Effector CD8-positive, alpha-beta T cell (primary cell): Measurements from ENCODE around the gene ADSL.

ENCODE experiments used
- DNase-seq: peaks from one replicate; lab custom pipeline; 2025; lab: John Stamatoyannopoulos, UW

The ADSL gene

DNA sequence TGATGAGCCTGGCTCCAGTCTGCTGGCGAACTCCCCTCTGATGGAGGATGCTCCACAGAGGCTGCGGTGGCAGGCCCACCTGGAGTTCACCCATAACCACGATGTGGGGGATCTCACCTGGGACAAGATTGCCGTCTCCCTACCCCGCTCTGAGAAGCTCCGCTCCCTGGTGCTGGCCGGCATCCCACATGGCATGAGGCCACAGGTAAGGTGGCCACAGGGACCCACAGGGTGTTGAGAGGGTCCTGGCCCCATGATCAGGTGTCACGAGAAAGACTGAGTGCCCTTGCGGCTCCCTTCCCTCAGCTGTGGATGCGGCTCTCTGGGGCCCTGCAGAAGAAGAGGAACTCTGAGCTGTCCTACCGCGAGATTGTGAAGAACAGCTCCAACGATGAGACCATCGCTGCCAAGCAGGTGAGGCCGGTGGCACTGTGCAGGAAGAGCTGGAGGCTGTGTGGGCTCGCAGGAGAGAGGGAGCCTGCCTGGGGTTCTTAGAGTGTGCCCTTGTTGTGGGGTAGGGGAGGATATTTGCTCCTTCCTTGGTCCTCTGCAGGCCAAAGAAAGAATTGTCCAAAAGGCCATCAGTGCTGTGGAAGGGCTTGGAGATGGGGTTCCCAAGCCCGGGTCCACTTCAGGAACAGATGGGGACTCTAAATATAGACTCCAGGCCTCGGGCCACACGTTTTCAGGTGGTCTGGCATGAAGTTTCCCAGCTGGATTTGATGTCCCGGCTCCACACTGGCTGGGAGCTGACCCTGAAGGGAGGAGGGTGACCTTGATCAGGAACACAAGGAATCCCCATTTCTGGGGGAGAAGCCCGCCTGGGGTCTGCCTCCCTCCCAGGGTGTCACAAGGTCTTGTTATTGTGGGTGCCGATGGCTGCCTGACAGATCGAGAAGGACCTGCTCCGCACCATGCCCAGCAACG lies 58.2 kb downstream of the ADSL start:
- no peak for DNase-seq

DNA sequence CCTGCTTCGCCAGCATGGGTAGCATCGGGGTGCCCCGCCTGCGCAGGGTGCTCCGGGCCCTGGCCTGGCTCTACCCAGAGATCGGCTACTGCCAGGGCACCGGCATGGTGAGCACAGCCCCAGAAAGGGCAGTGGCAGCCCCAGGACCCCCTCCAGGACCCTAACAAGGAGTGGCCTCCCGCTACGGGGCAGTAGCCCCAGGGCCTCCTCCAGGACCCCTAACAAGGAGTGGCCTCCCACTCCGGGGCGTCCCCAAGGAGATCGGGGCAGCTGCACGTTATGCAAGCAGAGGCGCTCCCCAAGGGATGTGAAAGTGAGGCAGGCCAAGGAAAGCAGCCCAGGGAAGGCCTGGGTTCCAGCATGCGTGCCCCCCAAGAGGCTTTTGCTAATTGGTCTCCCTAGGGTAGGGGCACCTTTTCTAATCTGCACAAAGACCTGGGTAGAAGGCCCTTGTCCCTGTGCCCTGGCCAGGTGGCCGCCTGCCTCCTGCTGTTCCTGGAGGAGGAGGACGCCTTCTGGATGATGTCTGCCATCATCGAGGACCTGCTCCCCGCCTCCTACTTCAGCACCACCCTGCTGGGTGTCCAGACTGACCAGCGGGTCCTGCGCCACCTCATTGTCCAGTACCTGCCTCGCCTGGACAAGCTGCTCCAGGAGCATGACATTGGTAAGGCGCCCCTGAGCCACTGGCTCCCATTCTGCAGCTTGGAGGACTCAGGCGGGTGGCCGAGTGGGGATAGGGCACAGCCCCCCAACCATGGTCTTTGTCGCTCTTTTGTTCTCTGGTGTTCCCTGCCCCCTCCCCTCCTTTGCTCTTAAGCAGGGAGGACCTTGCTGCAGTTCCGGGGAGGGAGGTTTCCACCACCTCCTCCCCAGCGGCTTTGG lies 59.1 kb downstream of the ADSL start:
- DNase-seq, result no peak

DNA sequence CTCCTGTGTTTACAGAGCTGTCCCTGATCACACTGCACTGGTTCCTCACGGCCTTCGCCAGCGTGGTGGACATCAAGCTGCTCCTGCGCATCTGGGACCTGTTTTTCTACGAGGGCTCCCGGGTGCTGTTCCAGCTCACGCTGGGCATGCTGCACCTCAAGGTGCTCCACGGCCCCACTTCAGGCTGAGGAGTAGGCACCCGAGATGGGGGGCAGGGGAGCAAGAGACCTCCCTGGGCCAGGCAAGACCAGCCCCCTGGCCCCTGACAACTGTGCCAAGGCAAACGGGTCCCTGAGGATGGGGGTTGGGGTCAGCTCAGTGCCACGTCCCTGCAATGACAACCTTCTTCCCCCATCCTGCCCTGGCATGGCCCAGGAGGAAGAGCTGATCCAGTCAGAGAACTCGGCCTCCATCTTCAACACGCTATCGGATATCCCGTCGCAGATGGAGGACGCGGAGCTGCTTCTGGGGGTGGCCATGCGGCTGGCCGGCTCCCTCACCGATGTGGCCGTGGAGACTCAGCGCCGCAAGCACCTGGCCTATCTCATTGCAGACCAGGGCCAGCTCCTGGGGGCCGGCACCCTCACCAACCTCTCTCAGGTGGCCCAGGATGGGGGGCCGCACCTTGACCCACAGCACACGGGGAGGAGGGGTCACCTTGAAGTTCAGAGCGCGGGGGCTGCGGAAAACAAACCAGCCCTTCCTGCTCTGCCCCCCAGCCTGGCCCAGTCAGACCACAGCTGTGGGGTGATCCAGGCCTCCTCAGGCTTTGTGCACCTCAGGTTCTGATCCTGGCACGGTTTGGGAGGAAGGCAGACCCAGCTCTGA lies 60.0 kb downstream of the ADSL start:
- DNase-seq, result no peak

DNA sequence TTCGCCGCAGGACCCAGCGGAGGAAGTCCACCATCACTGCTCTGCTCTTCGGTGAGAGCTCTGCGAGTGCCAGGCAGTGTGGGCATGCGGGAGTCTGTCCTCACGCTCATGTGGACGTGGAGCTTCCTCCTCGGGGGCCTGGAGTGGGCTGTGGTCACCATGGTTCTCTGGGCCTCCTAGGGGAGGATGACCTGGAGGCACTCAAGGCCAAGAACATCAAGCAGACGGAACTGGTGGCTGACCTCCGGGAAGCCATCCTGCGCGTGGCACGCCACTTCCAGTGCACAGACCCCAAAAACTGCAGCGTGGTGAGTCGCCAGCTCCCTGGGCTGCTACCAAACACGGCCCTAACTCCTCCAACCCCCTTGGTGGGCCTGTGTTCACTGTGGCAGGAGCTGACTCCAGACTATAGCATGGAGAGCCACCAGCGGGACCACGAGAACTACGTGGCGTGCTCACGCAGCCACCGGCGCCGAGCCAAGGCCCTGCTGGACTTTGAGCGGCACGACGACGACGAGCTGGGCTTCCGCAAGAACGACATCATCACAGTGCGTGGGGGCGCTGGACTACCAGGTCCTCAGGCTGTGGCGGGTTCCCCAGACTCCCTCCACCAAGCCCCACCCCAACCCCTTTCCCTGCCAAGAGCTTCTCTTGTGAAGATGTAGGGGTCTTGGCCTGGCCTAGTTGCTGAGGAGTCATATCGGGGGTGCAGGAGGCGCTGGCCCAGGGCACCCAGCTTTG lies 60.9 kb downstream of the ADSL start:
- no peak for DNase-seq

DNA sequence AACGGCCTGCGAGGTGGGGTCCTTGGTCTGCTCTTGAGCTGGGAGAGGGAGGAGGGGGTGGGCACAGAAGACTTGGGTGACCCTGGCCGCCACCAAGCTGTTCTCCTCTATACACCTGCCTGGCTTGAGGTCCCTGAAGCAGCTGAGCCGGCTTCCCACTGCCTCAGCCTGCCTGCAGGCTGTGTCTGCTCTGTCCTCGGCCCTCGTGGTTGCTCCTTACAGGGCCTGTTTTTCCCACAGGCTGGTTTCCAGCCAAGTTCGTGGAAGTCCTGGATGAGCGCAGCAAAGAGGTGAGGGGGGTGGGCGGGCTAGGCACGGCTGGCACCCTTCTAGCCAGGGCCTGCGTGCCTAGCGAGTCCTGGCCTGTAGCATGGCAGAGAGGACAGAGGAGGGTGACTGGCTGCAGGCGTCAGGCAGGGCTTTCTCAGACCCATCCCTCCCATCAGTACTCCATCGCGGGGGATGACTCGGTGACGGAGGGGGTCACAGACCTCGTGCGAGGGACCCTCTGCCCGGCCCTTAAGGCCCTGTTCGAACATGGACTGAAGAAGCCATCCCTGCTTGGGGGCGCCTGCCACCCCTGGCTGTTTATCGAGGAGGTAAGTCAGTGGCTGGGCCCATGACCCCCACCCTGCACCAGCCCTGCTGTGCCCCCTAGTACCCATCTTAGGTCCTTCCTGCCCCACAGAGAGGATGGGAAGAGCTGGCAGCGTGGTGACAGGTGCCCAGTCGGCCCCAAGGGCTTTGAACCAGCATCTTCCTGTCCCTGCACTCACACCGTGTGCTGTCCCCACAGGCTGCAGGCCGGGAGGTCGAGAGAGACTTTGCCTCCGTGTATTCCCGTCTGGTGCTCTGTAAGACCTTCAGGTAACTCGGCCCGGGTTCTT lies 61.8 kb downstream of the ADSL start:
- no peak for DNase-seq

- DNase-seq, result no peak
Measured at GRCh38 chr22:40408718-40409612, 62.7 kb downstream of the ADSL start.

DNA sequence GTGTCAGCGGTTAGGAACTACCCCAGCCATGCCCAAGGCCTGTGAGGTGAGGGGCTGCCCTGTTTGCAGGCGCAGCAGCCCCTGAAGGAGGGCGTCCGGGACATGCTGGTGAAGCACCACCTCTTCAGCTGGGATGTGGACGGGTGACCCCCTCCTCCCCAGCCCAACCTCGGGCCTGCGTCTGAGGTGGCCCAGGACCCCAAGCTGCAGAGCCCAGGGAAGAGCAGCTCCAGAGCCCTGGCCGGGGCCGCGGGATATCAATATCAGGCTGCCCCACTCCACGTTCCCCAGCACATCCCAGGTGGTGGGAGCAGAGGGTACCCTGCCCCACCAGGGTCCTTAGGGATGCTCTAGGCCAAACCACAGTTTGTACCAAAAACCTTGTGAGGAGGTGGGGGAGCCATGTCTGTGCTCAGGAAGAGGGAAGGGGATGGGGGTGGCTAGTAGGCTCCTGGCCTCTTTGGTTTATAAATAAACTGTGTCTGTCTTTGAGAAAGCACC lies 63.4 kb downstream of the ADSL start:
- DNase-seq, result no peak

DNA sequence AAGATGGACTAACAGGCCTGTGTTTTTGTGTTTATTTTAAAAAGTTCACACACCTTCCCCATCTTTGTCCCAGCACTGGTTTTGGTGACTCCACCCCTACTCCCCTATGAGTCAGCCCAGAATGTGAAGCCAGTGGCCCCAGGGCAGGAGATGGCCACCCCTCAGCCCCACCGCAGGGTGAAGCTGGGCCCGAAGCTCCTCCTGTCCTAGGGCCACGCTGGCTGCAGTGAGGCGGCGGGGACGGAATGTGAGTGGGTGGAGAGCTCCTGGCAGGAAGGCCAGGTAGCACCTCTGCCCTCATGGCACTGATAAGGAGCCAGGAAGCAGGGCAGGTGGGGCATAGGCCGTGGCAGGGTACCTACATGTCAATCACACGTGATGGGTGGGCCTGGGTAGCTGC lies 64.0 kb downstream of the ADSL start:
- no peak for DNase-seq

GRCh38 chr22:40410731-40411505 lies 64.6 kb downstream of the ADSL start:
- DNase-seq, result no peak

DNA sequence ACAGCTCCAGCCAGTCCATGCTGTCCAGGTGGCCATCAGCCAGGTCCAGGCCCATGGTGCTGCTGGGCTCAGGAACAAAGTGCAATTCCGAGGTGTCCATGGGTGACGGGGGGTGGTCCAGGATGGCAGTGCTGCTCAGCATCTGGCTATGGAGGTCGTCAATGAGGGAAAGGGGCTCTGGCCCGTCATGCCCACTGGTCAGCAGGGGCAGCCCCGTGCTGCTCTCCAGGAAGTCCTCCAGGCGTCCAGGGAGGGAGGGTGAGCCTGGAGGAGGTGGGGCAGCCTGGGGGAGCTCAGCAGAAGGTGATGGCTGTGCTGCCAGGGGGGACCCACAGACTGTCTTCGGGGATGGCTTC lies 65.2 kb downstream of the ADSL start:
- DNase-seq, result no peak

GRCh38 chr22:40412441-40412840 lies 66.1 kb downstream of the ADSL start:
- DNase-seq, result no peak

DNA sequence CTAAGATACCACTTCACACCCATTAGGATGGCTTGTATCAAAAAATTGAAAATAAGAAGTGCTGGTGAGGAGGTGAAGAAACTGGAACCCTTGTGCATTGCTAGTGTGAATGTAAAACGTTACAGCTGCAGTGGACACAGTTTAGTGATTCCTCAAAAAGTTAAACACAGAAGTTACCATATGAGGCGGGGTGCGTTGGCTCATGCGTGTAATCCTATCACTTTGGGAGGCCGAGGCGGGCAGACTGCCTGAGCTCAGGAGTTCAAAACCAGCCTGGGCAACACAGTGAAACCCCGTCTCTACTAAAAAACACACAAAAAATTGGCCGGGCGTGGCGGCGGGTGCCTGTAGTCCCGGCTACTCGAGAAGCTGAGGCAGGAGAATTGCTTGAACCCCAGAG lies 67.6 kb downstream of the ADSL start:
- DNase-seq, result no peak

- DNase-seq, result no peak
Measured at GRCh38 chr22:40414311-40414710, 68.0 kb downstream of the ADSL start.

DNA sequence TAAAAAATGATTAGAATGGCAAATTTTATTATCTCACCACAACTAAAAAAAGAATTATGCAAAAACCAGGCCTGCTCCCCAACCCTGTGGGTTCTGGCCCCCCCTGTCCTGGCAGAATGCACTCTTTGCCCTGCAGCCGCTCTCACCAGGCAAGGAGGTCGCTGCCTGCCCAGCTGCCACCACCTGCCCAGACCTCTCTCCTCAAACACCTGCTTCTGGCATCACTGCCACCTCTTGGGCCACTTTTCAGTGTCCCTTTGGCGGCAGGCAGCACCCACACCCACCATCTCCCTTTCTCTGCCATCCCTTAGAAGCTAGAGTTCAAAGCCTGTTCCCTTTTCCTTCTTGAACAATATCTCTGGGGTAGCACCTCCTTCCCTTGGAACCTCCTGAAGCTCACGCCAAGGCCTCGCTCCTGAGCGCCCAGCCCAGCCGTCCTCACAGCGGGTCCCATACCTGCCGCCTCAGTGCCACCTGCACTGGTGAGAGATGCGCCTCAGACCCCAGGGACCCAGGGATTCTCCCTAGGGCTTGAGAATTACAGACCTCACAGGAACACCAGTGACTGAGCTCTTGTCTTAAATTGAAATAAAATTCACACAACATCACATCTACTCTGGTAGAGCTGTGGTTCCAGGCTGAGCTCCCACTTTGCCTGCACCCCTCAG lies 68.7 kb downstream of the ADSL start:
- no peak for DNase-seq

DNA sequence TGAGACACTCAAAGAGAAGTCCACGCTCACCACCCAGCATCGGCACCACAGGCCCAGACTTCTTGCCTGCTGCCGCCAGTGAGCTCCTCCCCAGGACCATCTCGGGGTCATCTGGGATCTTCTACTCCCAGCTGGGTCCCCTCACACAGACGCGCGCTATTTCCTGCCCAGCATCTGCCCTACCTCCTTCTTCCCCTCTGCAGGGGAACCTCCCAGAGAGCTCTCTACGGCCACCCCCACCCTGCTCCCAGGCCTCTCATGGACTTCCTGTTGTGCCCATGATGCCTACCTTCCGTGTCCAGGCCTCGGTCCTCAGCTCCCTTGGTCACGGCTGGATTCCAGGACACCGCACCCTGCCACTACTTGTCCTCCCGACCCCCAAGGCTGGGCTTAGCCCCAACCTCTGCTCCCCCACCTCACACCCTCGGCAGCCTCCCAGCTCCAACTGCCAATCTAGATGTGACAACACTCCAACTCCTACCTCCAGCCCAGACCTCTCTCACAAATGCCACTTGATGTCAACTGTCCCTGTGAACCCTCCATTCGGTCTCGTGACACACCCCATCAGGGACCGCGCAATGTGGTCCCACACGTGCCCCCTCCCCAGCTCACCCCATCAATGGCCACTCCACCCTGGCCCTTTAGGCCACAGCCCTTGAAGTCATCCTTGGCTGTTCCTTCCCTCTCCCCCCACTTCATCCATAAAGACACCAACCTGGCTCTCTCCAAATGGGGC lies 69.4 kb downstream of the ADSL start:
- DNase-seq, result no peak

GRCh38 chr22:40416267-40416570 lies 69.9 kb downstream of the ADSL start:
- no peak for DNase-seq

DNA sequence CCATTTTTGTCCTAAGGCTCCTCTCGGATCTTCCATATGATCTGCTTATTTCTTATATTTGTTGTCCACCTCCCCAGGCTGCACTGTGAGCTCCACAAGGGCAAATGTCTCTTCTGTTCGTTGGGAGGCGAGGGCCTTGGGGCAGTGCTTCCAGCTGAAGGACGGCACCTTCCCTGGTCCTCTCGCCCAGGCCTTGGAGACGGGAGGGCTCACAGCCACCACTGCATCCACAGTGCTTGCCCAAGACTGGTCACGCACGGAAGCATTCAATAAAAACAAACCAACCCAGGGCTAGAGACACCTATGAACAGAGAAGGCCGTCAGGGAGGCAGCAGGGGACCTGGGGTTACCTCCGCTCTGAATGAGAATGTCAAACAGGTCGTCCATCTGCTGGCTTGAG lies 70.3 kb downstream of the ADSL start:
- no peak for DNase-seq
